WTC11 (cell line): Measurements from ENCODE around the gene ELOB. TPM values are rescaled to one million over a fixed set of nuclear protein-coding genes. Genes with fewer than 3 reads are reported as not detected.

Experiments used
- ATAC-seq: fragments of 200-7000 bp; cut with Tn5 transposase; 2 replicates; pipeline ENCODE4 v1.10.0; 2021; ENCODE audit warnings: mild to moderate bottlenecking, moderate library complexity
- CTCF ChIA-PET: fragments of 300-600 bp; sonication (Branson Sonifier 250); formaldehyde crosslinking; loops from one replicate; lab custom pipeline; 2021; ENCODE audit warnings: antibody characterized with exemption; lab: Charles Lee
- POLR2A ChIA-PET: fragments of 350-600 bp; sonication (Branson Sonifier 250); formaldehyde crosslinking; loops from one replicate; lab custom pipeline; 2021; ENCODE audit warnings: antibody characterized with exemption; lab: Charles Lee
- DNase-seq: peaks from one replicate; pipeline ENCODE4 v3.0.0; 2021; ENCODE audit warnings: low spot score
- H3K27ac Mint-ChIP-seq: 2 replicates; pipeline ENCODE4 v1.8.0; 2021; ENCODE audit warnings: mixed read lengths
- H3K27me3 Mint-ChIP-seq: 2 replicates; pipeline ENCODE4 v1.8.0; 2021; ENCODE audit warnings: low read depth, mild to moderate bottlenecking, moderate library complexity, mixed read lengths
- H3K36me3 Mint-ChIP-seq: 2 replicates; pipeline ENCODE4 v1.8.0; 2021; ENCODE audit warnings: mixed read lengths
- H3K4me1 Mint-ChIP-seq: 2 replicates; pipeline ENCODE4 v1.8.0; 2022; ENCODE audit warnings: mixed read lengths
- H3K4me3 Mint-ChIP-seq: 2 replicates; pipeline ENCODE4 v1.8.0; 2021; ENCODE audit warnings: mild to moderate bottlenecking, moderate library complexity, mixed read lengths
- H3K9me3 Mint-ChIP-seq: 2 replicates; pipeline ENCODE4 v1.8.0; 2021; ENCODE audit warnings: mixed read lengths
- ATF6 ChIP-seq: sonication (generic); formaldehyde crosslinking; IDR thresholded peaks from 2 replicates; pipeline ENCODE4 v1.8.1; 2023; ENCODE audit warnings: mild to moderate bottlenecking, missing genetic modification reagents
- CDX4 ChIP-seq: fragments of 250-450 bp; sonication (Bioruptor Pico); IDR thresholded peaks from 2 replicates; pipeline ENCODE4 v1.9.0; 2021; ENCODE audit warnings: moderate library complexity, mild to moderate bottlenecking, inconsistent platforms, borderline replicate concordance
- CTCF ChIP-seq: fragments of 200-600 bp; IDR thresholded peaks from 2 replicates; pipeline ENCODE4 v1.8.0; 2022; ENCODE audit warnings: antibody characterized with exemption
- ELF4 ChIP-seq: sonication (generic); formaldehyde crosslinking; IDR thresholded peaks from 2 replicates; pipeline ENCODE4 v1.8.1; 2022; ENCODE audit warnings: low read depth, mild to moderate bottlenecking, moderate library complexity, missing genetic modification reagents
- ESRRA ChIP-seq: sonication (generic); formaldehyde crosslinking; IDR thresholded peaks from 2 replicates; pipeline ENCODE4 v1.8.1; 2022; ENCODE audit warnings: mild to moderate bottlenecking, missing genetic modification reagents, borderline replicate concordance
- GABPB1 ChIP-seq: sonication (generic); formaldehyde crosslinking; IDR thresholded peaks from 2 replicates; pipeline ENCODE4 v1.8.1; 2023; ENCODE audit warnings: mild to moderate bottlenecking, missing genetic modification reagents
- GRHL2 ChIP-seq: fragments of 250-450 bp; sonication (Bioruptor Pico); IDR thresholded peaks from 2 replicates; pipeline ENCODE4 v1.8.0; 2022; ENCODE audit warnings: mild to moderate bottlenecking, moderate library complexity; ENCODE audit not compliant: insufficient replicate concordance, severe bottlenecking
- IRF1 ChIP-seq: sonication (generic); formaldehyde crosslinking; IDR thresholded peaks from 2 replicates; pipeline ENCODE4 v1.8.0; 2023; ENCODE audit warnings: missing genetic modification reagents
- IRF2 ChIP-seq: sonication (generic); formaldehyde crosslinking; IDR thresholded peaks from 2 replicates; pipeline ENCODE4 v1.8.0; 2022; ENCODE audit warnings: low read depth, missing genetic modification reagents, borderline replicate concordance
- JAZF1 ChIP-seq: fragments of 250-450 bp; sonication (Bioruptor Pico); IDR thresholded peaks from 2 replicates; pipeline ENCODE4 v1.9.0; 2021; ENCODE audit warnings: moderate library complexity, mild to moderate bottlenecking, inconsistent platforms
- MLX ChIP-seq: sonication (generic); formaldehyde crosslinking; IDR thresholded peaks from 2 replicates; pipeline ENCODE4 v1.8.1; 2023; ENCODE audit warnings: mild to moderate bottlenecking, missing genetic modification reagents, moderate library complexity
- MXD4 ChIP-seq: fragments of 250-450 bp; sonication (Bioruptor Pico); IDR thresholded peaks from 2 replicates; pipeline ENCODE4 v1.8.0; 2021; ENCODE audit warnings: mild to moderate bottlenecking, moderate library complexity, borderline replicate concordance
- MYBL2 ChIP-seq: sonication (generic); formaldehyde crosslinking; IDR thresholded peaks from 2 replicates; pipeline ENCODE4 v1.8.1; 2023; ENCODE audit warnings: mild to moderate bottlenecking, moderate library complexity, missing genetic modification reagents
- NFYB ChIP-seq: sonication (generic); formaldehyde crosslinking; conservative IDR thresholded peaks from 2 replicates; pipeline ENCODE4 v1.8.0; 2022; ENCODE audit warnings: low read depth, missing genetic modification reagents
- NR3C1 ChIP-seq: sonication (generic); formaldehyde crosslinking; conservative IDR thresholded peaks from 2 replicates; pipeline ENCODE4 v1.8.1; 2023; ENCODE audit warnings: low read depth, mild to moderate bottlenecking, missing genetic modification reagents
- RELA ChIP-seq: sonication (generic); formaldehyde crosslinking; IDR thresholded peaks from 2 replicates; pipeline ENCODE4 v1.8.1; 2022; ENCODE audit warnings: missing genetic modification reagents, mild to moderate bottlenecking, borderline replicate concordance
- SMAD3 ChIP-seq: sonication (generic); formaldehyde crosslinking; IDR thresholded peaks from 2 replicates; pipeline ENCODE4 v1.8.0; 2022; ENCODE audit warnings: missing genetic modification reagents, mild to moderate bottlenecking, borderline replicate concordance
- SMAD4 ChIP-seq: sonication (generic); formaldehyde crosslinking; IDR thresholded peaks from 2 replicates; pipeline ENCODE4 v1.8.0; 2022; ENCODE audit warnings: mild to moderate bottlenecking, missing genetic modification reagents
- TCF7 ChIP-seq: sonication (generic); formaldehyde crosslinking; IDR thresholded peaks from 2 replicates; pipeline ENCODE4 v1.8.0; 2022; ENCODE audit warnings: mild to moderate bottlenecking, low read depth, missing genetic modification reagents, moderate library complexity
- TEAD1 ChIP-seq: sonication (generic); formaldehyde crosslinking; IDR thresholded peaks from 2 replicates; pipeline ENCODE4 v1.8.0; 2022; ENCODE audit warnings: mild to moderate bottlenecking, missing genetic modification reagents
- TEAD4 ChIP-seq: sonication (generic); formaldehyde crosslinking; IDR thresholded peaks from 2 replicates; pipeline ENCODE4 v1.8.0; 2022; ENCODE audit warnings: mild to moderate bottlenecking, missing genetic modification reagents
- TP53 ChIP-seq: sonication (generic); formaldehyde crosslinking; IDR thresholded peaks from 2 replicates; pipeline ENCODE4 v1.8.1; 2023; ENCODE audit warnings: mild to moderate bottlenecking, missing genetic modification reagents
- ZMAT4 ChIP-seq: fragments of 250-450 bp; sonication (Bioruptor Pico); IDR thresholded peaks from 2 replicates; pipeline ENCODE4 v1.9.0; 2021; ENCODE audit warnings: mild to moderate bottlenecking
- ZNF138 ChIP-seq: sonication (generic); formaldehyde crosslinking; conservative IDR thresholded peaks from 2 replicates; pipeline ENCODE4 v1.8.1; 2022; ENCODE audit warnings: mild to moderate bottlenecking, moderate library complexity, missing genetic modification reagents
- ZNF219 ChIP-seq: sonication (generic); formaldehyde crosslinking; IDR thresholded peaks from 2 replicates; pipeline ENCODE4 v1.8.0; 2023; ENCODE audit warnings: missing genetic modification reagents, mild to moderate bottlenecking, borderline replicate concordance
- ZNF423 ChIP-seq: fragments of 250-450 bp; sonication (Bioruptor Pico); IDR thresholded peaks from 2 replicates; pipeline ENCODE4 v2.1.2; 2022; ENCODE audit warnings: mild to moderate bottlenecking, moderate library complexity
- total RNA-seq: library from RNA; stranded (reverse); gene quantifications from 3 replicates; pipeline ENCODE4 v1.2.3, GENCODE V29; 2021

Gene ELOB
- total RNA-seq, 1 experiment from 2014 or later = 252 TPM

- Mint-ChIP-seq H3K4me3 (no peak overlapping the region), H3K4me1 (peaks cover under 1% of the 10 kb centered on the region), H3K9me3 (no peaks in the 10 kb centered on the region), H3K27ac (no peak overlapping the region), H3K36me3 (no peaks in the 10 kb centered on the region), H3K27me3 (peaks cover 21% of the 10 kb centered on the region)
- ChIA-PET CTCF (interaction anchor here (0.7 to 1.2 kb wide), 2 partner anchors 26 to 48 kb away, joined by 4 to 5 read pairs; partner anchors contain the start of gene PRSS21), POLR2A (interaction anchor here (0.8 kb wide), 1 partner anchor 109 kb away, joined by 3 read pairs; the partner anchor contains the start of gene KCTD5)
- DNase-seq (no peak), ATAC-seq (no peak)
- TF ChIP-seq MYBL2 (CRISPR knock-in tag) = no peak
- no peak for TF ChIP-seq TP53 (CRISPR knock-in tag)
- no peak for TF ChIP-seq SMAD3
- no peak for TF ChIP-seq GABPB1 (CRISPR knock-in tag)
- TF ChIP-seq ZMAT4 (CRISPR knock-in tag) = no peak
- no peak for TF ChIP-seq ZNF219 (CRISPR knock-in tag)
- TF ChIP-seq ELF4 = no peak
- TF ChIP-seq CDX4 = no peak
- no peak for TF ChIP-seq IRF2 (CRISPR knock-in tag)
- no peak for TF ChIP-seq IRF1
- no peak for TF ChIP-seq ZNF423 (CRISPR knock-in tag)
- no peak for TF ChIP-seq TEAD1 (CRISPR knock-in tag)
- no peak for TF ChIP-seq GRHL2 (CRISPR knock-in tag)
- no peak for TF ChIP-seq ATF6
- TF ChIP-seq MXD4 (CRISPR knock-in tag) = no peak
- no peak for TF ChIP-seq TEAD4 (CRISPR knock-in tag)
- no peak for TF ChIP-seq SMAD4 (CRISPR knock-in tag)
- TF ChIP-seq TCF7 = no peak
- no peak for TF ChIP-seq CTCF
Measured at GRCh38 chr16:2791174-2791573, 14.1 kb upstream of the ELOB start.

GRCh38 chr16:2790631-2791030, 13.6 kb upstream of the ELOB start:
- no peaks in the 10 kb centered on the region for H3K36me3 Mint-ChIP-seq
- ATAC-seq (no peak), DNase-seq (no peak)
- CTCF ChIA-PET = interaction anchor here (0.9 to 1.5 kb wide), 5 partner anchors 8 to 52 kb away, joined by 3 to 8 read pairs (median 3); partner anchors contain the start of genes PRSS21 and PRSS41
- TF ChIP-seq ESRRA (no peak), MLX (CRISPR knock-in tag) (no peak), ELF4 (no peak), NR3C1 (CRISPR knock-in tag) (no peak), ZNF138 (CRISPR knock-in tag) (no peak), CTCF (no peak), RELA (CRISPR knock-in tag) (no peak), JAZF1 (no peak), NFYB (CRISPR knock-in tag) (no peak), TP53 (CRISPR knock-in tag) (no peak), ZNF219 (CRISPR knock-in tag) (no peak)
- H3K4me3 Mint-ChIP-seq = no peak overlapping the region
- H3K27ac Mint-ChIP-seq = no peak overlapping the region
- no peaks in the 10 kb centered on the region for H3K9me3 Mint-ChIP-seq
- peaks cover 24% of the 10 kb centered on the region for H3K27me3 Mint-ChIP-seq
- H3K4me1 Mint-ChIP-seq = peaks cover 4% of the 10 kb centered on the region
- POLR2A ChIA-PET = interaction anchor here (0.8 kb wide), 1 partner anchor 108 kb away, joined by 3 read pairs; the partner anchor contains the start of gene KCTD5
